H9 (cell line): ENCODE data around the gene CABS1. TPM values are rescaled to one million over a fixed set of nuclear protein-coding genes. Genes with fewer than 3 reads are reported as not detected.

Source experiments
- DNase-seq: peaks from one replicate; pipeline ENCODE4 v3.0.0-alpha.2; 2017
- H2AFZ ChIP-seq: one replicate; pipeline ENCODE4 v1.6.1; 2013; ENCODE audit warnings: mild to moderate bottlenecking, low read length, control low read depth, moderate library complexity
- H2AK5ac ChIP-seq: 2 replicates; pipeline ENCODE4 v1.6.1; 2013; ENCODE audit warnings: low read length, control low read depth, mixed read lengths; ENCODE audit not compliant: insufficient read length
- H2BK120ac ChIP-seq: one replicate; pipeline ENCODE4 v1.6.1; 2013; ENCODE audit warnings: low read depth, mild to moderate bottlenecking, low read length, control low read depth, inconsistent platforms; ENCODE audit not compliant: poor library complexity, severe bottlenecking
- H2BK12ac ChIP-seq: 2 replicates; pipeline ENCODE4 v1.6.1; 2013; ENCODE audit warnings: low read length, control low read depth, mixed read lengths, low read depth; ENCODE audit not compliant: insufficient read length
- H2BK15ac ChIP-seq: 2 replicates; pipeline ENCODE4 v1.6.1; 2013; ENCODE audit warnings: low read depth, low read length, control low read depth
- H2BK20ac ChIP-seq: one replicate; pipeline ENCODE4 v1.6.1; 2013; ENCODE audit warnings: low read depth, mild to moderate bottlenecking, low read length, control low read depth, inconsistent platforms; ENCODE audit not compliant: poor library complexity, severe bottlenecking
- H2BK5ac ChIP-seq: 2 replicates; pipeline ENCODE4 v1.6.1; 2013; ENCODE audit warnings: low read length, control low read depth, mixed read lengths; ENCODE audit not compliant: insufficient read length
- H3K14ac ChIP-seq: 2 replicates; pipeline ENCODE4 v1.6.1; 2013; ENCODE audit warnings: low read length, control low read depth; ENCODE audit not compliant: insufficient read depth
- H3K18ac ChIP-seq: 2 replicates; pipeline ENCODE4 v1.6.1; 2013; ENCODE audit warnings: low read depth, mild to moderate bottlenecking, mixed read lengths, low read length, control low read depth; ENCODE audit not compliant: insufficient read length
- H3K23ac ChIP-seq: 2 replicates; pipeline ENCODE4 v1.6.1; 2013; ENCODE audit warnings: low read length, control low read depth, mixed read lengths, low read depth; ENCODE audit not compliant: insufficient read length
- H3K23me2 ChIP-seq: 2 replicates; pipeline ENCODE4 v1.6.1; 2013; ENCODE audit warnings: low read depth, mild to moderate bottlenecking, mixed read lengths, low read length, control low read depth; ENCODE audit not compliant: insufficient read length, poor library complexity, severe bottlenecking
- H3K27ac ChIP-seq: 2 replicates; pipeline ENCODE4 v1.5.1; 2013; ENCODE audit warnings: low read length, control low read depth, mixed read lengths, low read depth; ENCODE audit not compliant: insufficient read length
- H3K27me3 ChIP-seq: 2 replicates; pipeline ENCODE4 v1.6.1; 2013; ENCODE audit warnings: low read length, control low read depth, inconsistent platforms; ENCODE audit not compliant: insufficient read depth
- H3K4ac ChIP-seq: 2 replicates; pipeline ENCODE4 v1.6.1; 2013; ENCODE audit warnings: low read depth, mild to moderate bottlenecking, control low read depth, inconsistent platforms, low read length, moderate library complexity
- H3K4me1 ChIP-seq: 2 replicates; pipeline ENCODE4 v1.6.1; 2013; ENCODE audit warnings: low read length, control low read depth, inconsistent platforms; ENCODE audit not compliant: insufficient read depth
- H3K4me2 ChIP-seq: 2 replicates; pipeline ENCODE4 v1.6.1; 2013; ENCODE audit warnings: low read length, control low read depth, mixed read lengths; ENCODE audit not compliant: insufficient read length, insufficient read depth
- H3K56ac ChIP-seq: 2 replicates; pipeline ENCODE4 v1.6.1; 2013; ENCODE audit warnings: low read depth, mild to moderate bottlenecking, mixed read lengths, low read length, control low read depth; ENCODE audit not compliant: insufficient read length
- H3K79me1 ChIP-seq: 2 replicates; pipeline ENCODE4 v1.6.1; 2013; ENCODE audit warnings: low read depth, mild to moderate bottlenecking, moderate library complexity, low read length, control low read depth, inconsistent platforms; ENCODE audit not compliant: insufficient read depth, poor library complexity, severe bottlenecking
- H3K79me2 ChIP-seq: 2 replicates; pipeline ENCODE4 v1.6.1; 2013; ENCODE audit warnings: low read length, control low read depth, inconsistent platforms; ENCODE audit not compliant: insufficient read depth
- H3K9ac ChIP-seq: 2 replicates; pipeline ENCODE4 v1.6.1; 2013; ENCODE audit warnings: low read length, control low read depth, mixed read lengths; ENCODE audit not compliant: insufficient read length; ENCODE audit errors: extremely low read depth
- H3K9me3 ChIP-seq: one replicate; pipeline ENCODE4 v1.6.1; 2013; ENCODE audit warnings: low read depth, low read length, inconsistent platforms; ENCODE audit not compliant: control insufficient read depth
- H3T11ph ChIP-seq: one replicate; pipeline ENCODE4 v1.6.1; 2013; ENCODE audit warnings: mild to moderate bottlenecking, low read length, control low read depth, inconsistent platforms
- H4K20me1 ChIP-seq: one replicate; pipeline ENCODE4 v1.6.1; 2013; ENCODE audit not compliant: control insufficient read depth, insufficient read length, insufficient read depth
- H4K5ac ChIP-seq: 2 replicates; pipeline ENCODE4 v1.6.1; 2013; ENCODE audit warnings: low read depth, mild to moderate bottlenecking, mixed read lengths, low read length, control low read depth; ENCODE audit not compliant: insufficient read length
- H4K8ac ChIP-seq: replicated peaks from 2 replicates; pipeline ENCODE4 v1.6.1; 2013; ENCODE audit warnings: low read length, control low read depth, mixed read lengths, low read depth; ENCODE audit not compliant: insufficient read length
- H4K91ac ChIP-seq: 2 replicates; pipeline ENCODE4 v1.6.1; 2013; ENCODE audit warnings: low read depth, mild to moderate bottlenecking, moderate library complexity, mixed read lengths, low read length, control low read depth; ENCODE audit not compliant: insufficient read length
- H3K27ac Mint-ChIP-seq, 3 experiments: 2 replicates in 2 of 3; 3 replicates in 1 of 3; pipeline ENCODE4 v1.8.0; 2020 to 2021; ENCODE audit warnings: mixed read lengths in 3 of 3, mild to moderate bottlenecking in 1 of 3, moderate library complexity in 1 of 3
- H3K27me3 Mint-ChIP-seq: 2 replicates; pipeline ENCODE4 v1.8.0; 2021; ENCODE audit warnings: low read depth, mild to moderate bottlenecking, moderate library complexity, mixed read lengths
- H3K36me3 Mint-ChIP-seq, 3 experiments: 2 replicates in 2 of 3; 3 replicates in 1 of 3; pipeline ENCODE4 v1.8.0; 2020 to 2021; ENCODE audit warnings: low read depth in 3 of 3, mixed read lengths in 3 of 3; ENCODE audit not compliant: insufficient read depth in 1 of 3
- H3K4me1 Mint-ChIP-seq, 2 experiments: 2 replicates each; pipeline ENCODE4 v1.8.0; 2020; ENCODE audit warnings: mixed read lengths in 2 of 2
- H3K4me3 Mint-ChIP-seq, 2 experiments: 2 replicates in 1 of 2; 3 replicates in 1 of 2; pipeline ENCODE4 v1.8.0; 2020 to 2021; ENCODE audit warnings: mild to moderate bottlenecking in 2 of 2, mixed read lengths in 2 of 2, moderate library complexity in 1 of 2
- H3K9me3 Mint-ChIP-seq, 2 experiments: 2 replicates in 1 of 2; 3 replicates in 1 of 2; pipeline ENCODE4 v1.8.0; 2020; ENCODE audit warnings: mild to moderate bottlenecking in 2 of 2, mixed read lengths in 2 of 2, moderate library complexity in 1 of 2
- WGBS: extraction: QIAGEN DNeasy Blood & Tissue Kit; methylation state at CpG from one replicate; pipeline ENCODE4 v1.1.7; 2013; ENCODE audit warnings: missing lambda C conversion rate, low lambda C conversion rate, mixed read lengths; ENCODE audit not compliant: insufficient read length; ENCODE audit errors: extremely low coverage; 5-methylcytosine and 5-hydroxymethylcytosine counted together
- total RNA-seq: library from RNA; stranded (reverse); gene quantifications from 2 replicates; pipeline ENCODE4 v1.2.1, GENCODE V29; 2021
- TF ChIP-seq, protein P1 (sequence below): fragments of 200-600 bp; sonication (generic); conservative IDR thresholded peaks from 3 replicates; pipeline ENCODE4 v1.8.0; 2021; ENCODE audit warnings: antibody characterized with exemption, mild to moderate bottlenecking

Gene CABS1
- total RNA-seq, 1 experiment from 2014 or later, result 0.15 TPM

DNA sequence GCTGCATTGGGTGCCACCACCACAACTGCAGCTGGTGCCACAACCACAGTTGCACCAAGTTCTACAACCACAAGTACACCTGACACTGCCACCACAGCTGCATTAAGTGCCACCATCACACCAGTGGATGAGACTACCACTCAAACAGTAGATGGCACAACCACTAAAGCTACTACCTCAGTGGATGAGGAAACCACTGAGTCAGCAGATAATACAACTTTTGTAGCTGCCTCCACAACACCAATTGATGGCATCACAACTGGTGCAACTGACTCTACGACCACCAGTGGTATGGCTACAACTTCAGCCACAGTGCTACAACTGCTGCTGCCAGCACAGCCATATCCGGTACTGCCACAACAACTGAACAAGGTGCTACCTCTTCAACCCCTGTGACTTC is 35.1 kb upstream of the CABS1 start:
- no peak overlapping the region for H2AFZ ChIP-seq
- H3K27me3 ChIP-seq, result no peaks in the 10 kb centered on the region
- no peak overlapping the region for H4K8ac ChIP-seq
- no peak overlapping the region for H2BK20ac ChIP-seq
- H3K9ac ChIP-seq, result no peak overlapping the region
- no peaks in the 10 kb centered on the region for H3K79me2 ChIP-seq
- no peak overlapping the region for H4K91ac ChIP-seq
- H3T11ph ChIP-seq, result no peak overlapping the region
- Mint-ChIP-seq H3K27ac (no peak overlapping the region), H3K4me3 (no peak overlapping the region), H3K27me3 (no peaks in the 10 kb centered on the region), H3K4me1 (peaks cover 4% of the 10 kb centered on the region in 2 experiments; a peak in 2 of 4 replicates), H3K9me3 (no peaks in the 10 kb centered on the region), H3K36me3 (no peaks in the 10 kb centered on the region)
- no peak overlapping the region for H4K5ac ChIP-seq
- no peak overlapping the region for H3K18ac ChIP-seq
- no peaks in the 10 kb centered on the region for H3K4me1 ChIP-seq
- H3K56ac ChIP-seq, result no peak overlapping the region
- no CpG with 5 or more reads among the region's 2 CpGs for WGBS
- H2BK15ac ChIP-seq, result no peak overlapping the region
- no peaks in the 10 kb centered on the region for H3K9me3 ChIP-seq
- TF ChIP-seq, protein P1, sequence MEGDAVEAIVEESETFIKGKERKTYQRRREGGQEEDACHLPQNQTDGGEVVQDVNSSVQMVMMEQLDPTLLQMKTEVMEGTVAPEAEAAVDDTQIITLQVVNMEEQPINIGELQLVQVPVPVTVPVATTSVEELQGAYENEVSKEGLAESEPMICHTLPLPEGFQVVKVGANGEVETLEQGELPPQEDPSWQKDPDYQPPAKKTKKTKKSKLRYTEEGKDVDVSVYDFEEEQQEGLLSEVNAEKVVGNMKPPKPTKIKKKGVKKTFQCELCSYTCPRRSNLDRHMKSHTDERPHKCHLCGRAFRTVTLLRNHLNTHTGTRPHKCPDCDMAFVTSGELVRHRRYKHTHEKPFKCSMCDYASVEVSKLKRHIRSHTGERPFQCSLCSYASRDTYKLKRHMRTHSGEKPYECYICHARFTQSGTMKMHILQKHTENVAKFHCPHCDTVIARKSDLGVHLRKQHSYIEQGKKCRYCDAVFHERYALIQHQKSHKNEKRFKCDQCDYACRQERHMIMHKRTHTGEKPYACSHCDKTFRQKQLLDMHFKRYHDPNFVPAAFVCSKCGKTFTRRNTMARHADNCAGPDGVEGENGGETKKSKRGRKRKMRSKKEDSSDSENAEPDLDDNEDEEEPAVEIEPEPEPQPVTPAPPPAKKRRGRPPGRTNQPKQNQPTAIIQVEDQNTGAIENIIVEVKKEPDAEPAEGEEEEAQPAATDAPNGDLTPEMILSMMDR, result no peak
- H3K23me2 ChIP-seq, result no peaks in the 10 kb centered on the region
- H3K27ac ChIP-seq, result no peak overlapping the region
- no peak overlapping the region for H3K4me2 ChIP-seq
- H2BK120ac ChIP-seq, result no peak overlapping the region
- H3K14ac ChIP-seq, result no peak overlapping the region
- no peaks in the 10 kb centered on the region for H4K20me1 ChIP-seq
- H3K23ac ChIP-seq, result no peak overlapping the region
- DNase-seq, result no peak
- no peak overlapping the region for H2AK5ac ChIP-seq
- H3K4ac ChIP-seq, result no peak overlapping the region
- no peaks in the 10 kb centered on the region for H3K79me1 ChIP-seq
- no peak overlapping the region for H2BK12ac ChIP-seq
- no peak overlapping the region for H2BK5ac ChIP-seq
